NCI-H1436 treated with DMSO at 0.1 percent for 48 hours (cell line): ENCODE measurements around the gene GRHL1.

Source experiments
- DNase-seq: peaks from one replicate; lab custom pipeline; 2025; lab: John Stamatoyannopoulos, UW

GRHL1 gene

GRCh38 chr2:10042301-10043161 lies 91.0 kb downstream of the GRHL1 start:
- no peak for DNase-seq

GRCh38 chr2:10043256-10043905 lies 91.9 kb downstream of the GRHL1 start, which contains the start of gene KLF11:
Gene KLF11 (plus strand): TSS chr2:10043550. CDS start chr2:10043717, 167 bp downstream.
- DNase-seq = peak; percentile 12

GRCh38 chr2:10043906-10044601 lies 92.6 kb downstream of the GRHL1 start:
- no peak for DNase-seq

- DNase-seq = no peak
These were observed 94.3 kb downstream of the GRHL1 start for GRCh38 chr2:10045561-10046355.

GRCh38 chr2:10046931-10047330 lies 95.4 kb downstream of the GRHL1 start:
- DNase-seq = no peak

- DNase-seq = no peak
These were observed 96.4 kb downstream of the GRHL1 start for GRCh38 chr2:10047616-10048500.

GRCh38 chr2:10048501-10049171 lies 97.1 kb downstream of the GRHL1 start:
- no peak for DNase-seq
